Central memory CD4-positive, alpha-beta T cell (primary cell): ENCODE measurements around the gene KLF13.
A peak's percentile ranks its signal among the peaks of the same experiment; 100 is the strongest.

Experiments used
- DNase-seq: peaks from one replicate; pipeline ENCODE4 v3.0.0; 2022

The KLF13 gene

GRCh38 chr15:31333820-31334219 is 7.2 kb downstream of the KLF13 start:
- no peak for DNase-seq

- no peak for DNase-seq
These were observed 9.5 kb downstream of the KLF13 start for GRCh38 chr15:31335989-31336592.

GRCh38 chr15:31336593-31337295 is 10.1 kb downstream of the KLF13 start:
- DNase-seq = no peak

- DNase-seq = no peak
These were observed 10.9 kb downstream of the KLF13 start for GRCh38 chr15:31337352-31338031.

GRCh38 chr15:31338318-31338878 is 11.8 kb downstream of the KLF13 start:
- no peak for DNase-seq

GRCh38 chr15:31338879-31339557 is 12.4 kb downstream of the KLF13 start:
- DNase-seq = no peak

GRCh38 chr15:31339558-31339895 is 12.9 kb downstream of the KLF13 start:
- DNase-seq = no peak

- no peak for DNase-seq
These were observed 13.4 kb downstream of the KLF13 start for GRCh38 chr15:31340047-31340446.

- DNase-seq = no peak
These were observed 14.0 kb downstream of the KLF13 start for GRCh38 chr15:31340592-31340991.

- no peak for DNase-seq
These were observed 14.4 kb downstream of the KLF13 start for GRCh38 chr15:31341071-31341470.

- DNase-seq = peak; percentile 46
These were observed 15.0 kb downstream of the KLF13 start for GRCh38 chr15:31341496-31342195.

- DNase-seq = no peak
These were observed 15.7 kb downstream of the KLF13 start for GRCh38 chr15:31342381-31342780.

GRCh38 chr15:31342781-31343626 is 16.4 kb downstream of the KLF13 start:
- no peak for DNase-seq

GRCh38 chr15:31343831-31344230 is 17.2 kb downstream of the KLF13 start:
- DNase-seq = no peak

- no peak for DNase-seq
These were observed 17.6 kb downstream of the KLF13 start for GRCh38 chr15:31344266-31344665.

- no peak for DNase-seq
These were observed 18.4 kb downstream of the KLF13 start for GRCh38 chr15:31344823-31345605.

GRCh38 chr15:31345606-31346366 is 19.2 kb downstream of the KLF13 start:
- DNase-seq = no peak

GRCh38 chr15:31346367-31347066 is 19.9 kb downstream of the KLF13 start:
- no peak for DNase-seq
